ENCODE data around the gene DPF3.

The DPF3 gene

DNA sequence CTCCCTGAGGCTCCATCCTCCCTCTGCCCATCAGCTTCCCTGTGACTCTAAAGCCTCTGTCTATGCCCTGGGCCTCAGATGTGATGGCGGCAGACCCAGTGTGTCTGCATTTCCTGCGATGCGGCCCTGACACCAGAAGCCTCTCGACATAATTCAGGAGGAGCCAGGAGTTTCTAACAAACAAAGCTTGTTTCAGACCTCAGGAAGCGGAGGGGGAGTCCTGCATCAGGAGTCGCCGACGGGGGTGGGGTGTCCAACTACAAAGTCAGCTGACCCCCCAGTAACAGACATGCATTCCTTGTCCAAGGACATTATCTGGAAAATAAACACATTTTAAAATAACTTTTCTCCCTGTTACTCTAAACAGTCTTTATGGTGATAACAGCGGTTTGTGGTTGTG is 167.5 kb downstream of the DPF3 start:
- no peak for DNase-seq (ENCODE audit: low read depth)
- no peak overlapping the region for H3K4me3 ChIP-seq (ENCODE audit: low read length)
- TF ChIP-seq CTCF (IDR thresholded peaks at IDR 0.05; ENCODE audit: insufficient read depth, low read depth, low read length, missing control alignments) = no peak

GRCh38 chr14:72723858-72724530 is 169.9 kb downstream of the DPF3 start:
- no peak overlapping the region for H3K4me3 ChIP-seq (ENCODE audit: low read length)
- no peak for TF ChIP-seq CTCF (IDR thresholded peaks at IDR 0.05; ENCODE audit: insufficient read depth, low read depth, low read length, missing control alignments)
- DNase-seq (ENCODE audit: low read depth) = no peak

- H3K4me3 ChIP-seq (ENCODE audit: low read length) = no peak overlapping the region
- TF ChIP-seq CTCF (IDR thresholded peaks at IDR 0.05; ENCODE audit: insufficient read depth, low read depth, low read length, missing control alignments) = no peak
- DNase-seq (ENCODE audit: low read depth) = no peak
These were observed 171.6 kb downstream of the DPF3 start for GRCh38 chr14:72722201-72722785.

GRCh38 chr14:72721083-72721482 is 172.8 kb downstream of the DPF3 start:
- H3K4me3 ChIP-seq (ENCODE audit: low read length) = no peak overlapping the region
- no peak for DNase-seq (ENCODE audit: low read depth)
- TF ChIP-seq CTCF (IDR thresholded peaks at IDR 0.05; ENCODE audit: insufficient read depth, low read depth, low read length, missing control alignments) = no peak

DNA sequence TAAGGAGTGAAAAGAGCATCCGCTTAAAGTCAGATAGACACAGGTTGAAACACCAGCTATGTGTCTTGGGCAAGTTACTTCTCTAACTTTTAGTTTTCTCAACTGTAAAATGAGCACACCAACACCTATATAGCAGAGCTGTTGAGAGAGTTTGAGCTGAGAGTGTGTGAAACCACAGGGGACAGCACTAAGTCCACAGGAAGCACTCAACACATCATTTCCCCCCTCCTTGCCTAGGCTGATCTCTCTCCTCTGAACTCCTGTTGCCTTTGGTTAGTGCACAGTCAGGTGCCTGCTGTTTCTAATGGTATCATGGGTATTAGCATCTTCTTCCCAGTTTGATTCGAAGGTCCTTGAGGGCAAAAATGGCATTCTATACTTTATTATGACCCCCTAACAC is 176.7 kb downstream of the DPF3 start:
- DNase-seq (ENCODE audit: low read depth) = no peak
- H3K4me3 ChIP-seq (ENCODE audit: low read length) = no peak overlapping the region
- TF ChIP-seq CTCF (IDR thresholded peaks at IDR 0.05; ENCODE audit: insufficient read depth, low read depth, low read length, missing control alignments) = no peak

- DNase-seq (ENCODE audit: low read depth) = no peak
- no peak overlapping the region for H3K4me3 ChIP-seq (ENCODE audit: low read length)
- no peak for TF ChIP-seq CTCF (IDR thresholded peaks at IDR 0.05; ENCODE audit: insufficient read depth, low read depth, low read length, missing control alignments)
These were observed 177.4 kb downstream of the DPF3 start for GRCh38 chr14:72716476-72716875.

- H3K4me3 ChIP-seq (ENCODE audit: low read length) = no peak overlapping the region
- no peak for TF ChIP-seq CTCF (IDR thresholded peaks at IDR 0.05; ENCODE audit: insufficient read depth, low read depth, low read length, missing control alignments)
- DNase-seq (ENCODE audit: low read depth) = no peak
These were observed 178.1 kb downstream of the DPF3 start for GRCh38 chr14:72715850-72716228.
